MM.1S (cell line): Measurements from ENCODE around the gene MTM1.
A peak's percentile ranks its signal among the peaks of the same experiment; 100 is the strongest.

ENCODE experiments used
- DNase-seq: peaks from one replicate; pipeline ENCODE4 v3.0.0-alpha.2; 2015
- H2AFZ ChIP-seq: fragments of 300-600 bp; sonication (generic); 2 replicates; pipeline ENCODE4 v1.6.0; 2016; ENCODE audit warnings: antibody characterized with exemption, low read length
- H3F3A ChIP-seq: fragments of 300-600 bp; sonication (generic); 2 replicates; pipeline ENCODE4 v1.6.1; 2016; ENCODE audit warnings: mild to moderate bottlenecking, antibody characterized with exemption, low read length, moderate library complexity, mixed read lengths; ENCODE audit not compliant: insufficient read depth
- H3K27ac ChIP-seq: fragments of 300-600 bp; sonication (generic); 2 replicates; pipeline ENCODE4 v1.5.1; 2016; ENCODE audit warnings: mild to moderate bottlenecking, low read length
- H3K27me3 ChIP-seq: fragments of 300-600 bp; sonication (generic); replicated peaks from 2 replicates; pipeline ENCODE4 v1.6.0; 2016; ENCODE audit warnings: low read length; ENCODE audit not compliant: insufficient read depth
- H3K36me3 ChIP-seq: fragments of 300-600 bp; sonication (generic); replicated peaks from 2 replicates; pipeline ENCODE4 v1.6.1; 2016; ENCODE audit warnings: mild to moderate bottlenecking, low read length, mixed read lengths; ENCODE audit not compliant: insufficient read depth
- H3K4me1 ChIP-seq: fragments of 300-600 bp; sonication (generic); 2 replicates; pipeline ENCODE4 v1.6.1; 2016; ENCODE audit warnings: low read length, mixed read lengths
- H3K4me2 ChIP-seq: fragments of 300-600 bp; sonication (generic); 2 replicates; pipeline ENCODE4 v1.6.0; 2016; ENCODE audit warnings: low read depth, low read length
- H3K4me3 ChIP-seq: fragments of 300-600 bp; sonication (generic); 2 replicates; pipeline ENCODE4 v1.5.1; 2016; ENCODE audit warnings: low read length, mixed read lengths
- H3K79me2 ChIP-seq: fragments of 300-600 bp; sonication (generic); 2 replicates; pipeline ENCODE4 v1.6.1; 2016; ENCODE audit warnings: mixed run types, low read length, mixed read lengths
- H3K9ac ChIP-seq: fragments of 300-600 bp; sonication (generic); 2 replicates; pipeline ENCODE4 v1.6.1; 2016; ENCODE audit warnings: low read length, mixed read lengths
- H3K9me2 ChIP-seq: fragments of 300-600 bp; sonication (generic); replicated peaks from 2 replicates; pipeline ENCODE4 v1.6.1; 2016; ENCODE audit warnings: mild to moderate bottlenecking, low read length, mixed read lengths; ENCODE audit not compliant: insufficient read depth
- H3K9me3 ChIP-seq: fragments of 300-600 bp; sonication (generic); replicated peaks from 2 replicates; pipeline ENCODE4 v1.6.1; 2016; ENCODE audit warnings: mild to moderate bottlenecking, low read length, mixed read lengths; ENCODE audit not compliant: insufficient read depth
- H4K20me1 ChIP-seq: fragments of 300-600 bp; sonication (generic); 2 replicates; pipeline ENCODE4 v1.6.1; 2016; ENCODE audit warnings: mild to moderate bottlenecking, low read length, moderate library complexity, mixed read lengths; ENCODE audit not compliant: insufficient read depth
- EZH2 ChIP-seq: fragments of 300-600 bp; sonication (generic); optimal IDR thresholded peaks from 2 replicates; pipeline ENCODE3; 2017; ENCODE audit warnings: low read depth, mild to moderate bottlenecking, antibody characterized with exemption, low read length, mixed read lengths
- EZH2phosphoT487 ChIP-seq: fragments of 300-600 bp; sonication (generic); IDR thresholded peaks from 2 replicates; pipeline ENCODE4 v1.6.1; 2018; ENCODE audit warnings: antibody characterized with exemption, low read length
- TF ChIP-seq, protein P1 (sequence below): fragments of 300-600 bp; sonication (generic); IDR thresholded peaks from 2 replicates; pipeline ENCODE4 v1.5.1; 2016; ENCODE audit warnings: antibody characterized with exemption, low read length, mixed read lengths

The MTM1 gene

GRCh38 chrX:150680974-150681373, 112.6 kb downstream of the MTM1 start:
- Histone ChIP-seq H3K79me2 (no peaks in the 10 kb centered on the region), H3K9me2 (no peaks in the 10 kb centered on the region), H3K27me3 (no peaks in the 10 kb centered on the region), H3K4me3 (no peak overlapping the region), H3K9me3 (no peaks in the 10 kb centered on the region), H3K4me1 (no peaks in the 10 kb centered on the region), H3K4me2 (no peak overlapping the region), H3F3A (no peaks in the 10 kb centered on the region), H3K36me3 (no peaks in the 10 kb centered on the region), H4K20me1 (no peaks in the 10 kb centered on the region), H3K27ac (no peak overlapping the region), H2AFZ (no peak overlapping the region), H3K9ac (no peak overlapping the region)
- DNase-seq: no peak
- TF ChIP-seq, protein P1, sequence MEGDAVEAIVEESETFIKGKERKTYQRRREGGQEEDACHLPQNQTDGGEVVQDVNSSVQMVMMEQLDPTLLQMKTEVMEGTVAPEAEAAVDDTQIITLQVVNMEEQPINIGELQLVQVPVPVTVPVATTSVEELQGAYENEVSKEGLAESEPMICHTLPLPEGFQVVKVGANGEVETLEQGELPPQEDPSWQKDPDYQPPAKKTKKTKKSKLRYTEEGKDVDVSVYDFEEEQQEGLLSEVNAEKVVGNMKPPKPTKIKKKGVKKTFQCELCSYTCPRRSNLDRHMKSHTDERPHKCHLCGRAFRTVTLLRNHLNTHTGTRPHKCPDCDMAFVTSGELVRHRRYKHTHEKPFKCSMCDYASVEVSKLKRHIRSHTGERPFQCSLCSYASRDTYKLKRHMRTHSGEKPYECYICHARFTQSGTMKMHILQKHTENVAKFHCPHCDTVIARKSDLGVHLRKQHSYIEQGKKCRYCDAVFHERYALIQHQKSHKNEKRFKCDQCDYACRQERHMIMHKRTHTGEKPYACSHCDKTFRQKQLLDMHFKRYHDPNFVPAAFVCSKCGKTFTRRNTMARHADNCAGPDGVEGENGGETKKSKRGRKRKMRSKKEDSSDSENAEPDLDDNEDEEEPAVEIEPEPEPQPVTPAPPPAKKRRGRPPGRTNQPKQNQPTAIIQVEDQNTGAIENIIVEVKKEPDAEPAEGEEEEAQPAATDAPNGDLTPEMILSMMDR: peak; percentile 30
- TF ChIP-seq EZH2phosphoT487: no peak

DNA sequence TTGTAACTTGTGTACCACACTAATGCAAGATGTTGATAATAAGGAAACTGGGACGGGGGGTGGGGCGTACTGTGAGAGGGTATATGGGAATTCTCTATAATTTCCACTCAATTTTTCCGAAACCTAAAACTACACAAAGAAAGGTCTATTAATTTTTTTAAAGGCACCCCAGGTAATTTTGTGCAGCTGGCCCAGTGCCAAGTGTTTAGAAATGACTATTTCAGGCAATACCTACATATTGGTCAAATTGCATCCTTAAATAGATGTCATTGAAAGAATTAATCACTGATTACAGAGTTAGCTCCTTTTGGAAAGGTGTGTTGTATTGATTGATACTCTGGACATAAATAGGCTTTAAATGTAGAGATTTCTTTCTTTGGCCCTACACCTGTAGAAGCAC, 114.7 kb downstream of the MTM1 start:
- H2AFZ ChIP-seq: no peak overlapping the region

GRCh38 chrX:150683536-150684146, 115.2 kb downstream of the MTM1 start:
- no peaks in the 10 kb centered on the region for H3K36me3 ChIP-seq
- peak; percentile 35 for DNase-seq
- no peaks in the 10 kb centered on the region for H3K9me3 ChIP-seq
- no peaks in the 10 kb centered on the region for H3F3A ChIP-seq
- H3K4me1 ChIP-seq: no peaks in the 10 kb centered on the region
- H3K9ac ChIP-seq: no peak overlapping the region
- no peak overlapping the region for H2AFZ ChIP-seq
- H3K27ac ChIP-seq: no peak overlapping the region
- H3K79me2 ChIP-seq: no peaks in the 10 kb centered on the region
- no peak overlapping the region for H3K4me2 ChIP-seq
- no peaks in the 10 kb centered on the region for H3K9me2 ChIP-seq
- no peaks in the 10 kb centered on the region for H3K27me3 ChIP-seq
- TF ChIP-seq, protein P1: peak; percentile 54
- no peak for TF ChIP-seq EZH2phosphoT487
- no peaks in the 10 kb centered on the region for H4K20me1 ChIP-seq
- H3K4me3 ChIP-seq: no peak overlapping the region

More for the DNA sequence above, 114.7 kb downstream of the MTM1 start:
- DNase-seq: no peak
- H4K20me1 ChIP-seq: no peaks in the 10 kb centered on the region
- no peaks in the 10 kb centered on the region for H3F3A ChIP-seq
- no peaks in the 10 kb centered on the region for H3K27me3 ChIP-seq
- H3K79me2 ChIP-seq: no peaks in the 10 kb centered on the region
- H3K27ac ChIP-seq: no peak overlapping the region
- TF ChIP-seq EZH2: no peak
- TF ChIP-seq EZH2phosphoT487: no peak
- TF ChIP-seq, protein P1: no peak
- no peak overlapping the region for H3K9ac ChIP-seq
- H3K4me2 ChIP-seq: no peak overlapping the region
- no peak overlapping the region for H3K4me3 ChIP-seq
- no peaks in the 10 kb centered on the region for H3K9me2 ChIP-seq
- H3K4me1 ChIP-seq: no peaks in the 10 kb centered on the region
- H3K9me3 ChIP-seq: no peaks in the 10 kb centered on the region
- no peaks in the 10 kb centered on the region for H3K36me3 ChIP-seq
